Mesenchymal stem cell (in vitro differentiated cells and primary cell): ENCODE measurements around the gene NSMCE3.

Experiments
- DNase-seq: peaks from one replicate; pipeline ENCODE4 v3.0.0-alpha.2; 2013
- H2AFZ ChIP-seq: one replicate; pipeline ENCODE4 v1.6.1; 2013; ENCODE audit warnings: low read depth, mild to moderate bottlenecking, control low read depth, inconsistent platforms, low read length, moderate library complexity
- H2AK5ac ChIP-seq: 2 replicates; pipeline ENCODE4 v1.6.1; 2013; ENCODE audit warnings: low read length, moderate library complexity, mild to moderate bottlenecking, inconsistent platforms; ENCODE audit not compliant: severe bottlenecking
- H2BK120ac ChIP-seq: one replicate; pipeline ENCODE4 v1.6.1; 2013; ENCODE audit warnings: low read depth, mild to moderate bottlenecking, inconsistent platforms, low read length, moderate library complexity
- H2BK12ac ChIP-seq, 2 experiments: one replicate each; pipeline ENCODE4 v1.6.1; 2013; ENCODE audit warnings: inconsistent platforms in 2 of 2, low read length in 2 of 2, mild to moderate bottlenecking in 2 of 2, moderate library complexity in 2 of 2, control low read depth in 1 of 2
- H2BK15ac ChIP-seq: one replicate; pipeline ENCODE4 v1.6.1; 2013; ENCODE audit warnings: mild to moderate bottlenecking, low read depth, inconsistent platforms; ENCODE audit not compliant: poor library complexity, severe bottlenecking
- H2BK5ac ChIP-seq: 2 replicates; pipeline ENCODE4 v1.6.1; 2013; ENCODE audit warnings: low read depth, mild to moderate bottlenecking, low read length, control low read depth, inconsistent platforms; ENCODE audit not compliant: poor library complexity, severe bottlenecking
- H3K14ac ChIP-seq, 2 experiments: one replicate each; pipeline ENCODE4 v1.6.1; 2013; ENCODE audit warnings: inconsistent platforms in 2 of 2, low read length in 2 of 2, control low read depth in 1 of 2, mild to moderate bottlenecking in 1 of 2, moderate library complexity in 1 of 2
- H3K18ac ChIP-seq, 2 experiments: one replicate each; pipeline ENCODE4 v1.6.1; 2013; ENCODE audit warnings: inconsistent platforms in 2 of 2, low read length in 2 of 2, control low read depth in 1 of 2, low read depth in 1 of 2, mild to moderate bottlenecking in 1 of 2
- H3K23ac ChIP-seq, 2 experiments: one replicate each; pipeline ENCODE4 v1.6.1; 2013; ENCODE audit warnings: inconsistent platforms in 2 of 2, low read length in 2 of 2, mild to moderate bottlenecking in 2 of 2, moderate library complexity in 2 of 2, control low read depth in 1 of 2
- H3K27ac ChIP-seq: 2 replicates; pipeline ENCODE4 v1.5.1; 2013; ENCODE audit warnings: mild to moderate bottlenecking, moderate library complexity, low read length, control low read depth, inconsistent platforms; ENCODE audit not compliant: poor library complexity, severe bottlenecking
- H3K27me3 ChIP-seq, 2 experiments: 2 replicates each; pipeline versions ENCODE4 v1.6.1 to v1.7.0; 2013; ENCODE audit warnings: low read length in 2 of 2, mild to moderate bottlenecking in 2 of 2, moderate library complexity in 2 of 2, control low read depth in 1 of 2, inconsistent platforms in 1 of 2; ENCODE audit not compliant: control insufficient read depth in 1 of 2, insufficient read depth in 1 of 2
- H3K36me3 ChIP-seq, 2 experiments: 2 replicates each; pipeline versions ENCODE4 v1.6.1 to v1.7.0; 2013; ENCODE audit warnings: low read length in 2 of 2, control low read depth in 1 of 2, inconsistent platforms in 1 of 2, low read depth in 1 of 2, mild to moderate bottlenecking in 1 of 2; ENCODE audit not compliant: insufficient read depth in 2 of 2, control insufficient read depth in 1 of 2
- H3K4ac ChIP-seq, 2 experiments: one replicate each; pipeline ENCODE4 v1.6.1; 2013; ENCODE audit warnings: inconsistent platforms in 2 of 2, low read length in 2 of 2, mild to moderate bottlenecking in 2 of 2, moderate library complexity in 2 of 2, control low read depth in 1 of 2, low read depth in 1 of 2
- H3K4me1 ChIP-seq: 2 replicates; pipeline ENCODE4 v1.6.1; 2013; ENCODE audit warnings: low read depth, low read length, control low read depth; ENCODE audit not compliant: control insufficient read depth, insufficient read depth
- H3K4me2 ChIP-seq: 2 replicates; pipeline ENCODE4 v1.6.1; 2013; ENCODE audit warnings: low read length, mild to moderate bottlenecking, inconsistent platforms; ENCODE audit not compliant: poor library complexity, severe bottlenecking
- H3K4me3 ChIP-seq, 2 experiments: 2 replicates each; pipeline versions ENCODE4 v1.5.1 to v1.7.0; 2013; ENCODE audit warnings: low read length in 2 of 2, mild to moderate bottlenecking in 2 of 2, control low read depth in 1 of 2, low read depth in 1 of 2; ENCODE audit not compliant: insufficient read depth in 1 of 2
- H3K79me1 ChIP-seq: replicated peaks from 2 replicates; pipeline ENCODE4 v1.6.1; 2013; ENCODE audit warnings: mild to moderate bottlenecking, control low read depth, low read length, inconsistent platforms; ENCODE audit not compliant: poor library complexity, severe bottlenecking
- H3K9ac ChIP-seq: 2 replicates; pipeline ENCODE4 v1.7.0; 2013; ENCODE audit warnings: mild to moderate bottlenecking, low read length, moderate library complexity
- H3K9me3 ChIP-seq: 2 replicates; pipeline ENCODE4 v1.7.0; 2013; ENCODE audit warnings: mild to moderate bottlenecking, low read length; ENCODE audit not compliant: control insufficient read depth
- H4K8ac ChIP-seq: one replicate; pipeline ENCODE4 v1.6.1; 2013; ENCODE audit warnings: inconsistent platforms, mild to moderate bottlenecking, low read length, moderate library complexity
- H4K91ac ChIP-seq: one replicate; pipeline ENCODE4 v1.6.1; 2013; ENCODE audit warnings: mild to moderate bottlenecking, low read length, inconsistent platforms
- WGBS: methylation state at CpG from one replicate; pipeline ENCODE4 v1.1.7; 2013; ENCODE audit warnings: mixed read lengths; 5-methylcytosine and 5-hydroxymethylcytosine counted together

The NSMCE3 gene

GRCh38 chr15:29289173-29289572, 19.6 kb upstream of the NSMCE3 start:
- 71% methylated on average over 2 of the region's 3 CpGs for WGBS
- Histone ChIP-seq H3K4ac (no peak overlapping the region), H4K8ac (no peak overlapping the region), H3K18ac (no peak overlapping the region), H2AK5ac (no peak overlapping the region), H3K4me3 (no peak overlapping the region), H3K79me1 (no peaks in the 10 kb centered on the region), H3K27ac (no peak overlapping the region), H3K27me3 (no peaks in the 10 kb centered on the region), H3K9ac (no peak overlapping the region), H2BK5ac (no peak overlapping the region), H3K23ac (no peak overlapping the region), H3K9me3 (no peaks in the 10 kb centered on the region), H2AFZ (no peak overlapping the region), H2BK15ac (no peak overlapping the region), H4K91ac (no peak overlapping the region), H2BK120ac (no peak overlapping the region), H3K4me1 (no peaks in the 10 kb centered on the region), H3K4me2 (no peak overlapping the region), H3K14ac (no peak overlapping the region), H2BK12ac (no peak overlapping the region), H3K36me3 (no peaks in the 10 kb centered on the region)
- no peak for DNase-seq

GRCh38 chr15:29285386-29285785, 15.8 kb upstream of the NSMCE3 start:
- Histone ChIP-seq H2BK5ac (no peak overlapping the region), H3K4me1 (peaks cover 2% of the 10 kb centered on the region), H3K9ac (no peak overlapping the region), H2BK15ac (no peak overlapping the region), H2AK5ac (no peak overlapping the region), H2AFZ (no peak overlapping the region), H2BK12ac (no peak overlapping the region), H3K4ac (no peak overlapping the region), H2BK120ac (no peak overlapping the region), H3K23ac (no peak overlapping the region), H3K18ac (no peak overlapping the region), H3K27me3 (no peaks in the 10 kb centered on the region), H4K91ac (no peak overlapping the region), H3K79me1 (no peaks in the 10 kb centered on the region), H4K8ac (no peak overlapping the region), H3K4me3 (no peak overlapping the region), H3K36me3 (no peaks in the 10 kb centered on the region), H3K4me2 (no peak overlapping the region), H3K9me3 (no peaks in the 10 kb centered on the region), H3K27ac (no peak overlapping the region), H3K14ac (no peak overlapping the region)
- no peak for DNase-seq

GRCh38 chr15:29283381-29283780, 13.8 kb upstream of the NSMCE3 start:
- WGBS = 80% methylated on average over 1 of the region's 1 CpG
- H2BK120ac ChIP-seq = no peak overlapping the region
- no peak overlapping the region for H2AK5ac ChIP-seq
- H2BK12ac ChIP-seq = no peak overlapping the region
- no peak overlapping the region for H3K27ac ChIP-seq
- no peak overlapping the region for H3K4ac ChIP-seq
- no peak overlapping the region for H3K23ac ChIP-seq
- no peak overlapping the region for H2AFZ ChIP-seq
- DNase-seq = no peak
- no peaks in the 10 kb centered on the region for H3K79me1 ChIP-seq
- no peak overlapping the region for H4K8ac ChIP-seq
- H3K4me2 ChIP-seq = no peak overlapping the region
- no peaks in the 10 kb centered on the region for H3K9me3 ChIP-seq
- no peak overlapping the region for H3K4me3 ChIP-seq
- H3K18ac ChIP-seq = no peak overlapping the region
- H3K4me1 ChIP-seq = peaks cover 5% of the 10 kb centered on the region
- no peaks in the 10 kb centered on the region for H3K27me3 ChIP-seq
- H2BK5ac ChIP-seq = no peak overlapping the region
- no peaks in the 10 kb centered on the region for H3K36me3 ChIP-seq
- no peak overlapping the region for H2BK15ac ChIP-seq
- H3K14ac ChIP-seq = no peak overlapping the region
- no peak overlapping the region for H3K9ac ChIP-seq
- no peak overlapping the region for H4K91ac ChIP-seq

- DNase-seq = no peak
- H3K9me3 ChIP-seq = no peaks in the 10 kb centered on the region
- H2BK120ac ChIP-seq = no peak overlapping the region
- H3K4ac ChIP-seq = no peak overlapping the region
- H4K8ac ChIP-seq = no peak overlapping the region
- H3K27ac ChIP-seq = no peak overlapping the region
- no peak overlapping the region for H3K23ac ChIP-seq
- no peaks in the 10 kb centered on the region for H3K27me3 ChIP-seq
- no peaks in the 10 kb centered on the region for H3K79me1 ChIP-seq
- no peak overlapping the region for H4K91ac ChIP-seq
- H2AFZ ChIP-seq = no peak overlapping the region
- no peak overlapping the region for H3K18ac ChIP-seq
- H3K36me3 ChIP-seq = no peaks in the 10 kb centered on the region
- peaks cover 10% of the 10 kb centered on the region for H3K4me1 ChIP-seq
- H2AK5ac ChIP-seq = no peak overlapping the region
- H2BK12ac ChIP-seq = no peak overlapping the region
- no peak overlapping the region for H3K9ac ChIP-seq
- H3K4me3 ChIP-seq = no peak overlapping the region
- no peak overlapping the region for H2BK15ac ChIP-seq
- H3K4me2 ChIP-seq = no peak overlapping the region
- H2BK5ac ChIP-seq = no peak overlapping the region
- H3K14ac ChIP-seq = no peak overlapping the region
- 94% methylated on average over 5 of the region's 7 CpGs for WGBS
Observed at GRCh38 chr15:29280514-29280913, 10.9 kb upstream of the NSMCE3 start.
